GM12873 (cell line): ENCODE results near the gene AKT3.

ENCODE experiments used
- CTCF ChIP-seq: IDR thresholded peaks from 2 replicates; pipeline ENCODE4 v1.5.1; 2012; ENCODE audit warnings: low read depth, mild to moderate bottlenecking, moderate library complexity, low read length, control low read depth; ENCODE audit not compliant: insufficient read depth; ENCODE audit errors: missing control alignments

Gene AKT3

GRCh38 chr1:243455760-243456651 lies 394.0 kb downstream of the AKT3 start:
- TF ChIP-seq CTCF = no peak

GRCh38 chr1:243454328-243454997 lies 395.6 kb downstream of the AKT3 start:
- no peak for TF ChIP-seq CTCF

- TF ChIP-seq CTCF = no peak
These were observed 398.0 kb downstream of the AKT3 start for GRCh38 chr1:243452092-243452491.

- TF ChIP-seq CTCF = no peak
These were observed 400.7 kb downstream of the AKT3 start for GRCh38 chr1:243449373-243449772.

GRCh38 chr1:243447844-243448243 lies 402.2 kb downstream of the AKT3 start:
- no peak for TF ChIP-seq CTCF

GRCh38 chr1:243447347-243447746 lies 402.7 kb downstream of the AKT3 start:
- TF ChIP-seq CTCF = no peak

GRCh38 chr1:243443557-243443956 lies 406.5 kb downstream of the AKT3 start:
- TF ChIP-seq CTCF = no peak
